ENCODE data around the gene GBP3. TPM values are rescaled to one million over a fixed set of nuclear protein-coding genes. Genes with fewer than 3 reads are reported as not detected.

Gene GBP3
- total and polyA plus RNA-seq, 10 of the 15 experiments (the other 5 are each of a cell fraction or from before 2014, with no cell fraction given): 0.21 to 3.1 (median 1.7) TPM

- TF ChIP-seq CTCF (IDR thresholded peaks at IDR 0.05 in 2 of 3, conservative IDR thresholded peaks at IDR 0.05 in 1 of 3; ENCODE audit: control insufficient read depth in 2 of 3, extremely low read depth in 1 of 3, insufficient read depth in 1 of 3, low read depth in 3 of 3, low read length in 3 of 3) (no peak), TARDBP (IDR thresholded peaks at IDR 0.05; ENCODE audit: borderline replicate concordance) (no peak), POU2F2 (IDR thresholded peaks at IDR 0.05; ENCODE audit: borderline replicate concordance, low read depth, low read length) (no peak), ZNF274 (IDR thresholded peaks at IDR 0.05; ENCODE audit: insufficient read depth, insufficient read length) (no peak), ZNF384 (IDR thresholded peaks at IDR 0.05; ENCODE audit: borderline replicate concordance, low read depth, low read length) (no peak), HDGF (IDR thresholded peaks at IDR 0.05) (no peak), SUZ12 (IDR thresholded peaks at IDR 0.05; ENCODE audit: unreplicated experiment) (no peak), SREBF2 (IDR thresholded peaks at IDR 0.05; ENCODE audit: low read length) (no peak), BCL11A (IDR thresholded peaks at IDR 0.05; ENCODE audit: low read depth, low read length) (peak; percentile 77; the same call in 1 of the 2 replicates), GATAD2B (conservative IDR thresholded peaks at IDR 0.05; ENCODE audit: low read depth) (no peak), HCFC1 (IDR thresholded peaks at IDR 0.05; ENCODE audit: low read length) (no peak), KAT2A (conservative IDR thresholded peaks at IDR 0.05; ENCODE audit: control insufficient read depth, low read depth, low read length) (no peak), RELA (IDR thresholded peaks at IDR 0.05; ENCODE audit: borderline replicate concordance, partially characterized antibody) (no peak), POLR2A (IDR thresholded peaks at IDR 0.05; ENCODE audit: low read depth, low read length) (no peak), BRCA1 (IDR thresholded peaks at IDR 0.05; ENCODE audit: low read depth, low read length) (no peak), CBFB (IDR thresholded peaks at IDR 0.05; ENCODE audit: low read depth) (peak; percentile 81; the same call in 1 of the 2 replicates), MTA2 (IDR thresholded peaks at IDR 0.05; ENCODE audit: low read depth) (peak; percentile 88), ETV6 (conservative IDR thresholded peaks at IDR 0.05 in 1 of 2, IDR thresholded peaks at IDR 0.05 in 1 of 2; ENCODE audit: borderline replicate concordance in 1 of 2, low read depth in 1 of 2) (peak in 1 of 2 experiments; percentile 42; a peak in 1 of 4 replicates), NRF1 (conservative IDR thresholded peaks at IDR 0.05; ENCODE audit: low read depth, low read length) (no peak), JUND (IDR thresholded peaks at IDR 0.05; ENCODE audit: low read depth, low read length) (peak; percentile 75), SIX5 (IDR thresholded peaks at IDR 0.05; ENCODE audit: low read depth, low read length, severe bottlenecking) (no peak), RUNX3 (IDR thresholded peaks at IDR 0.05; ENCODE audit: low read length) (peak; percentile 100), ZSCAN29 (IDR thresholded peaks at IDR 0.05) (no peak), ATF7 (IDR thresholded peaks at IDR 0.05; ENCODE audit: low read depth) (peak; percentile 62; the same call in 1 of the 2 replicates), ZNF24 (IDR thresholded peaks at IDR 0.05) (0 out of 2 replicates have a peak, but pooled peaks have one; percentile 18)
- TF ChIP-seq, protein P1, sequence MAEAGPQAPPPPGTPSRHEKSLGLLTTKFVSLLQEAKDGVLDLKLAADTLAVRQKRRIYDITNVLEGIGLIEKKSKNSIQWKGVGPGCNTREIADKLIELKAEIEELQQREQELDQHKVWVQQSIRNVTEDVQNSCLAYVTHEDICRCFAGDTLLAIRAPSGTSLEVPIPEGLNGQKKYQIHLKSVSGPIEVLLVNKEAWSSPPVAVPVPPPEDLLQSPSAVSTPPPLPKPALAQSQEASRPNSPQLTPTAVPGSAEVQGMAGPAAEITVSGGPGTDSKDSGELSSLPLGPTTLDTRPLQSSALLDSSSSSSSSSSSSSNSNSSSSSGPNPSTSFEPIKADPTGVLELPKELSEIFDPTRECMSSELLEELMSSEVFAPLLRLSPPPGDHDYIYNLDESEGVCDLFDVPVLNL (IDR thresholded peaks at IDR 0.05; ENCODE audit: low read depth, low read length): no peak
- TF ChIP-seq, protein P2, sequence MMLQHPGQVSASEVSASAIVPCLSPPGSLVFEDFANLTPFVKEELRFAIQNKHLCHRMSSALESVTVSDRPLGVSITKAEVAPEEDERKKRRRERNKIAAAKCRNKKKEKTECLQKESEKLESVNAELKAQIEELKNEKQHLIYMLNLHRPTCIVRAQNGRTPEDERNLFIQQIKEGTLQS (IDR thresholded peaks at IDR 0.05; ENCODE audit: borderline replicate concordance, extremely low read depth, low read depth, low read length): no peak
- TF ChIP-seq, protein P3, sequence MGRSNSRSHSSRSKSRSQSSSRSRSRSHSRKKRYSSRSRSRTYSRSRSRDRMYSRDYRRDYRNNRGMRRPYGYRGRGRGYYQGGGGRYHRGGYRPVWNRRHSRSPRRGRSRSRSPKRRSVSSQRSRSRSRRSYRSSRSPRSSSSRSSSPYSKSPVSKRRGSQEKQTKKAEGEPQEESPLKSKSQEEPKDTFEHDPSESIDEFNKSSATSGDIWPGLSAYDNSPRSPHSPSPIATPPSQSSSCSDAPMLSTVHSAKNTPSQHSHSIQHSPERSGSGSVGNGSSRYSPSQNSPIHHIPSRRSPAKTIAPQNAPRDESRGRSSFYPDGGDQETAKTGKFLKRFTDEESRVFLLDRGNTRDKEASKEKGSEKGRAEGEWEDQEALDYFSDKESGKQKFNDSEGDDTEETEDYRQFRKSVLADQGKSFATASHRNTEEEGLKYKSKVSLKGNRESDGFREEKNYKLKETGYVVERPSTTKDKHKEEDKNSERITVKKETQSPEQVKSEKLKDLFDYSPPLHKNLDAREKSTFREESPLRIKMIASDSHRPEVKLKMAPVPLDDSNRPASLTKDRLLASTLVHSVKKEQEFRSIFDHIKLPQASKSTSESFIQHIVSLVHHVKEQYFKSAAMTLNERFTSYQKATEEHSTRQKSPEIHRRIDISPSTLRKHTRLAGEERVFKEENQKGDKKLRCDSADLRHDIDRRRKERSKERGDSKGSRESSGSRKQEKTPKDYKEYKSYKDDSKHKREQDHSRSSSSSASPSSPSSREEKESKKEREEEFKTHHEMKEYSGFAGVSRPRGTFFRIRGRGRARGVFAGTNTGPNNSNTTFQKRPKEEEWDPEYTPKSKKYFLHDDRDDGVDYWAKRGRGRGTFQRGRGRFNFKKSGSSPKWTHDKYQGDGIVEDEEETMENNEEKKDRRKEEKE (IDR thresholded peaks at IDR 0.05): no peak
These were observed 18.5 kb upstream of the GBP3 start (continued) for GRCh38 chr1:89041119-89041641.
